ENCODE results near the gene CDKN2AIP.
"Not testable (repeated sequence)": the region's sequence is repeated elsewhere in the genome, so short reads cannot be mapped to it uniquely, and the experiment has no call there.

CDKN2AIP gene

GRCh38 chr4:183430317-183430993 is 14.0 kb upstream of the CDKN2AIP start:
- no peak overlapping the region for H3K4me3 ChIP-seq (ENCODE audit: low read length in 2 of 2)
- H2BK5ac ChIP-seq (ENCODE audit: low read length) = no peak overlapping the region
- no peaks in the 10 kb centered on the region for H3K36me3 ChIP-seq (replicated peaks in 1 of 2; ENCODE audit: control insufficient read depth in 2 of 2, insufficient read depth in 2 of 2, low read length in 2 of 2)
- H3K27me3 ChIP-seq (ENCODE audit: control insufficient read depth in 3 of 3, insufficient read depth in 3 of 3, low read depth in 1 of 3, low read length in 3 of 3) = no peaks in the 10 kb centered on the region
- peaks cover 0 to 1% of the 10 kb centered on the region in 2 donors for H3K4me1 ChIP-seq (ENCODE audit: control insufficient read depth in 2 of 2, insufficient read depth in 1 of 2, low read depth in 1 of 2, low read length in 2 of 2)
- peak overlapping the region; percentile 87 for H2AFZ ChIP-seq (ENCODE audit: low read length)
- H3K23ac ChIP-seq (ENCODE audit: low read depth, low read length, poor library complexity) = no peak overlapping the region
- H4K91ac ChIP-seq (ENCODE audit: low read depth, low read length, poor library complexity) = no peak overlapping the region
- peaks cover 2 to 3% of the 10 kb centered on the region in 2 donors for H3K9me3 ChIP-seq (replicated peaks in 1 of 2; ENCODE audit: control insufficient read depth in 2 of 2, insufficient read depth in 1 of 2, low read depth in 1 of 2, low read length in 2 of 2)
- H3K18ac ChIP-seq (ENCODE audit: low read length) = peak overlapping the region; percentile 2
- no peak overlapping the region for H2BK12ac ChIP-seq (ENCODE audit: low read length)
- H3K9ac ChIP-seq (ENCODE audit: low read depth, low read length, poor library complexity) = no peak overlapping the region
- no peak overlapping the region for H2BK120ac ChIP-seq (ENCODE audit: low read depth, low read length)
- H4K8ac ChIP-seq (ENCODE audit: low read depth, low read length) = no peak overlapping the region
- H3K27ac ChIP-seq (replicated peaks; ENCODE audit: low read length) = no peak overlapping the region
- H3K4me2 ChIP-seq (ENCODE audit: insufficient read depth, low read length, poor library complexity, severe bottlenecking) = no peak overlapping the region
- H2AK5ac ChIP-seq (ENCODE audit: low read depth, low read length) = no peak overlapping the region
- no peak for DNase-seq (ENCODE audit: low spot score)
- H3K14ac ChIP-seq (ENCODE audit: low read length) = no peak overlapping the region
- no peak overlapping the region for H3K4ac ChIP-seq (ENCODE audit: low read length)
- no CpG with 5 or more reads among the region's 12 CpGs for WGBS, 2 donors (ENCODE audit: extremely low coverage in 2 of 2, insufficient read length in 2 of 2, insufficient replicate concordance in 1 of 2)
- no peaks in the 10 kb centered on the region for H3K79me1 ChIP-seq (ENCODE audit: low read depth, low read length)
- no peak overlapping the region for H2BK15ac ChIP-seq (ENCODE audit: low read length)

- Histone ChIP-seq H4K91ac (ENCODE audit: low read depth, low read length, poor library complexity) (no peak overlapping the region), H3K27me3 (ENCODE audit: control insufficient read depth in 3 of 3, insufficient read depth in 3 of 3, low read depth in 1 of 3, low read length in 3 of 3) (no peaks in the 10 kb centered on the region), H3K9me3 (replicated peaks in 1 of 2; ENCODE audit: control insufficient read depth in 2 of 2, insufficient read depth in 1 of 2, low read depth in 1 of 2, low read length in 2 of 2) (peaks cover 2 to 3% of the 10 kb centered on the region in 2 donors), H2BK5ac (ENCODE audit: low read length) (no peak overlapping the region), H2BK12ac (ENCODE audit: low read length) (no peak overlapping the region), H3K18ac (ENCODE audit: low read length) (no peak overlapping the region), H2AFZ (ENCODE audit: low read length) (peak overlapping the region; percentile 87), H3K4me1 (ENCODE audit: control insufficient read depth in 2 of 2, insufficient read depth in 1 of 2, low read depth in 1 of 2, low read length in 2 of 2) (peaks cover 0 to 1% of the 10 kb centered on the region in 2 donors), H3K14ac (ENCODE audit: low read length) (no peak overlapping the region), H3K9ac (ENCODE audit: low read depth, low read length, poor library complexity) (no peak overlapping the region), H3K4me3 (ENCODE audit: low read length in 2 of 2) (no peak overlapping the region), H3K79me1 (ENCODE audit: low read depth, low read length) (no peaks in the 10 kb centered on the region), H4K8ac (ENCODE audit: low read depth, low read length) (no peak overlapping the region), H2BK15ac (ENCODE audit: low read length) (no peak overlapping the region), H3K4ac (ENCODE audit: low read length) (no peak overlapping the region), H3K27ac (replicated peaks; ENCODE audit: low read length) (no peak overlapping the region), H3K4me2 (ENCODE audit: insufficient read depth, low read length, poor library complexity, severe bottlenecking) (no peak overlapping the region), H2AK5ac (ENCODE audit: low read depth, low read length) (no peak overlapping the region), H3K36me3 (replicated peaks in 1 of 2; ENCODE audit: control insufficient read depth in 2 of 2, insufficient read depth in 2 of 2, low read length in 2 of 2) (no peaks in the 10 kb centered on the region), H3K23ac (ENCODE audit: low read depth, low read length, poor library complexity) (no peak overlapping the region), H2BK120ac (ENCODE audit: low read depth, low read length) (no peak overlapping the region)
- DNase-seq (ENCODE audit: low spot score) = no peak
- WGBS, 2 donors (ENCODE audit: extremely low coverage in 2 of 2, insufficient read length in 2 of 2, insufficient replicate concordance in 1 of 2) = no CpG with 5 or more reads among the region's 3 CpGs
Measured at GRCh38 chr4:183430994-183431347, 13.5 kb upstream of the CDKN2AIP start.

GRCh38 chr4:183431614-183432013 is 12.8 kb upstream of the CDKN2AIP start:
- Histone ChIP-seq H3K23ac (ENCODE audit: low read depth, low read length, poor library complexity) (no peak overlapping the region), H2BK12ac (ENCODE audit: low read length) (no peak overlapping the region), H2BK5ac (ENCODE audit: low read length) (no peak overlapping the region), H2AFZ (ENCODE audit: low read length) (no peak overlapping the region), H3K18ac (ENCODE audit: low read length) (no peak overlapping the region), H3K27me3 (ENCODE audit: control insufficient read depth in 3 of 3, insufficient read depth in 3 of 3, low read depth in 1 of 3, low read length in 3 of 3) (no peaks in the 10 kb centered on the region), H3K79me1 (ENCODE audit: low read depth, low read length) (no peaks in the 10 kb centered on the region), H2BK120ac (ENCODE audit: low read depth, low read length) (no peak overlapping the region), H3K4me1 (ENCODE audit: control insufficient read depth in 2 of 2, insufficient read depth in 1 of 2, low read depth in 1 of 2, low read length in 2 of 2) (peaks cover 0 to 5% of the 10 kb centered on the region in 2 donors), H4K91ac (ENCODE audit: low read depth, low read length, poor library complexity) (no peak overlapping the region), H3K4ac (ENCODE audit: low read length) (no peak overlapping the region), H3K9ac (ENCODE audit: low read depth, low read length, poor library complexity) (no peak overlapping the region), H3K4me3 (ENCODE audit: low read length in 2 of 2) (no peak overlapping the region), H2BK15ac (ENCODE audit: low read length) (no peak overlapping the region), H3K4me2 (ENCODE audit: insufficient read depth, low read length, poor library complexity, severe bottlenecking) (no peak overlapping the region), H3K9me3 (replicated peaks in 1 of 2; ENCODE audit: control insufficient read depth in 2 of 2, insufficient read depth in 1 of 2, low read depth in 1 of 2, low read length in 2 of 2) (peaks cover 2 to 3% of the 10 kb centered on the region in 2 donors), H3K14ac (ENCODE audit: low read length) (no peak overlapping the region), H3K36me3 (replicated peaks in 1 of 2; ENCODE audit: control insufficient read depth in 2 of 2, insufficient read depth in 2 of 2, low read length in 2 of 2) (no peaks in the 10 kb centered on the region), H2AK5ac (ENCODE audit: low read depth, low read length) (no peak overlapping the region), H4K8ac (ENCODE audit: low read depth, low read length) (no peak overlapping the region), H3K27ac (replicated peaks; ENCODE audit: low read length) (no peak overlapping the region)
- WGBS, 2 donors (ENCODE audit: extremely low coverage in 2 of 2, insufficient read length in 2 of 2, insufficient replicate concordance in 1 of 2) = no CpG with 5 or more reads among the region's 9 CpGs
- no peak for DNase-seq (ENCODE audit: low spot score)

- H3K4me2 ChIP-seq (ENCODE audit: insufficient read depth, low read length, poor library complexity, severe bottlenecking); H4K91ac ChIP-seq (ENCODE audit: low read depth, low read length, poor library complexity); H2AFZ ChIP-seq (ENCODE audit: low read length); H3K4me1 ChIP-seq (ENCODE audit: control insufficient read depth in 2 of 2, insufficient read depth in 1 of 2, low read depth in 1 of 2, low read length in 2 of 2); H2BK12ac ChIP-seq (ENCODE audit: low read length); H2BK15ac ChIP-seq (ENCODE audit: low read length); H3K36me3 ChIP-seq (replicated peaks in 1 of 2; ENCODE audit: control insufficient read depth in 2 of 2, insufficient read depth in 2 of 2, low read length in 2 of 2); H3K79me1 ChIP-seq (ENCODE audit: low read depth, low read length); H2BK120ac ChIP-seq (ENCODE audit: low read depth, low read length); H3K4me3 ChIP-seq (ENCODE audit: low read length in 2 of 2); H3K9me3 ChIP-seq (replicated peaks in 1 of 2; ENCODE audit: control insufficient read depth in 2 of 2, insufficient read depth in 1 of 2, low read depth in 1 of 2, low read length in 2 of 2); H4K8ac ChIP-seq (ENCODE audit: low read depth, low read length); H3K27ac ChIP-seq (replicated peaks; ENCODE audit: low read length); H3K27me3 ChIP-seq (ENCODE audit: control insufficient read depth in 3 of 3, insufficient read depth in 3 of 3, low read depth in 1 of 3, low read length in 3 of 3); H3K14ac ChIP-seq (ENCODE audit: low read length); H3K9ac ChIP-seq (ENCODE audit: low read depth, low read length, poor library complexity); H3K23ac ChIP-seq (ENCODE audit: low read depth, low read length, poor library complexity); H2BK5ac ChIP-seq (ENCODE audit: low read length); DNase-seq (ENCODE audit: low spot score); H3K18ac ChIP-seq (ENCODE audit: low read length); H2AK5ac ChIP-seq (ENCODE audit: low read depth, low read length); H3K4ac ChIP-seq (ENCODE audit: low read length): not testable (repeated sequence)
- WGBS, 2 donors (ENCODE audit: extremely low coverage in 2 of 2, insufficient read length in 2 of 2, insufficient replicate concordance in 1 of 2) = no CpG with 5 or more reads among the region's 27 CpGs
Measured at GRCh38 chr4:183433183-183433582, 11.3 kb upstream of the CDKN2AIP start.

All from neuronal stem cell (in vitro differentiated cells).